Caco-2 (cell line): ENCODE data around the gene OGDH. TPM values are rescaled to one million over a fixed set of nuclear protein-coding genes. Genes with fewer than 3 reads are reported as not detected.

Experiments
- BruUV-seq: library from RNA; stranded (reverse); fragments of 400-500 nt; replicated peaks from 2 replicates; lab custom pipeline; 2021; lab: Mats Ljungman, UMichigan
- CTCF ChIA-PET: fragments of 300-600 bp; sonication (Branson Sonifier 250); formaldehyde crosslinking; loops from one replicate; lab custom pipeline; 2022; ENCODE audit warnings: antibody characterized with exemption; lab: Charles Lee
- POLR2A ChIA-PET: fragments of 300-600 bp; sonication (Branson Sonifier 250); formaldehyde crosslinking; loops from one replicate; lab custom pipeline; 2022; ENCODE audit warnings: antibody characterized with exemption; lab: Charles Lee
- DNase-seq, 2 experiments: peaks; one replicate each; pipeline versions ENCODE4 v3.0.0 to v3.0.0-alpha.2; 2020 to 2022
- H3K27me3 ChIP-seq: replicated peaks from 2 replicates; pipeline ENCODE4 v1.6.0; 2011; ENCODE audit warnings: low read length; ENCODE audit not compliant: control insufficient read depth, insufficient read depth
- H3K36me3 ChIP-seq: 2 replicates; pipeline ENCODE4 v1.5.1; 2011; ENCODE audit warnings: low read length; ENCODE audit not compliant: control insufficient read depth, insufficient read depth
- H3K4me1 ChIP-seq: fragments of 250-450 bp; sonication (Bioruptor Pico); 2 replicates; pipeline ENCODE4 v1.5.1; 2020; ENCODE audit warnings: mild to moderate bottlenecking
- H3K4me3 ChIP-seq: 2 replicates; pipeline ENCODE4 v1.5.1; 2011; ENCODE audit warnings: low read depth, mild to moderate bottlenecking, control low read depth, low read length
- H3K9me3 ChIP-seq: fragments of 250-450 bp; sonication (Bioruptor Pico); 2 replicates; pipeline ENCODE4 v1.5.1; 2020; ENCODE audit warnings: mild to moderate bottlenecking, moderate library complexity
- H3K27ac Mint-ChIP-seq: one replicate; pipeline ENCODE4 v1.8.0; 2022; ENCODE audit warnings: mixed read lengths; ENCODE audit not compliant: unreplicated experiment
- H3K27me3 Mint-ChIP-seq: one replicate; pipeline ENCODE4 v1.8.0; 2022; ENCODE audit warnings: mixed read lengths; ENCODE audit not compliant: insufficient read depth, unreplicated experiment
- H3K36me3 Mint-ChIP-seq: one replicate; pipeline ENCODE4 v1.8.0; 2022; ENCODE audit warnings: mild to moderate bottlenecking, mixed read lengths; ENCODE audit not compliant: insufficient read depth, unreplicated experiment
- H3K4me1 Mint-ChIP-seq: one replicate; pipeline ENCODE4 v1.8.0; 2022; ENCODE audit warnings: low read depth, mixed read lengths; ENCODE audit not compliant: unreplicated experiment
- H3K4me3 Mint-ChIP-seq: one replicate; pipeline ENCODE4 v1.8.0; 2022; ENCODE audit warnings: mild to moderate bottlenecking, moderate library complexity, mixed read lengths; ENCODE audit not compliant: unreplicated experiment
- H3K9me3 Mint-ChIP-seq: one replicate; pipeline ENCODE4 v1.8.0; 2022; ENCODE audit warnings: mixed read lengths; ENCODE audit not compliant: unreplicated experiment
- intact Hi-C: fragments of 100-400 bp; cut with micrococcal nuclease; formaldehyde crosslinking; loops from one replicate; pipeline ENCODE4 v1.10.0; 2022; ENCODE audit not compliant: unreplicated experiment
- total RNA-seq: library from RNA; stranded (reverse); gene quantifications from 2 replicates; pipeline ENCODE4 v1.2.3, GENCODE V29; 2022
- TF ChIP-seq, protein P1 (sequence below), 2 experiments: fragments of 200-600 bp in 1 of 2; IDR thresholded peaks; 1 replicate in 1 of 2; 2 replicates in 1 of 2; pipeline versions ENCODE4 v1.5.1 to v1.8.0; 2011 to 2022; ENCODE audit warnings: antibody characterized with exemption in 1 of 2, control low read depth in 1 of 2, inconsistent platforms in 1 of 2, low read depth in 1 of 2, low read length in 1 of 2, mild to moderate bottlenecking in 1 of 2, moderate library complexity in 1 of 2; ENCODE audit not compliant: insufficient read depth in 1 of 2, severe bottlenecking in 1 of 2, unreplicated experiment in 1 of 2

The OGDH gene
- total RNA-seq, 1 experiment from 2014 or later: 62.1 TPM

DNA sequence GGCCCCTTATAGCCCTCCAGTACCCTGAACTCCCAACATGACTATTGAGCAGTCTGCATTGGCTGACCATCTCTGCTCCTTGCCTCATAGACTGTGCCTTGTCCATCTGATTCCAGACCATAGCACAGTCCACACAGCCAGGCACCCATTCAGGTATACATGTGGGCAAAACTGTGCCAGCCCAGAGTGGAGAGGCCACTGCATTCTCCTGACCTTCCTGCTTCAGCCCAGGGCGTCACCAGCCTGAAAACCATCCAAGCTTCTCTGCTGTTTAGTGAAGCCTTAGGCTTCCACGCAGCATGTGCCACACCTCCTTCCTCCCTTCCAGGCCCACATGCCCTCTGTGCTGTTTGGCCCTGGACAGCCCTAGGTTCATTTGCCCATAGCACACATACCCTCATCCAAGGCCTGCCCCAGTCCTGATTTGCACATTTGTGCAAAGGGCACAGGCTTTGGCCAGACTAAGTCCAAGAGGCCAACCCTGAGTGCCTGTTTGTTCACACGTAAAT is 43.2 kb upstream of the OGDH start:
- H3K36me3 Mint-ChIP-seq: peaks cover 59% of the 10 kb centered on the region
- H3K4me1 ChIP-seq: peaks cover 27% of the 10 kb centered on the region
- no peaks in the 10 kb centered on the region for H3K27me3 Mint-ChIP-seq
- intact Hi-C loops: no loop called here
- H3K4me3 Mint-ChIP-seq: peak overlapping the region; percentile 19
- DNase-seq: no peak
- TF ChIP-seq, protein P1, sequence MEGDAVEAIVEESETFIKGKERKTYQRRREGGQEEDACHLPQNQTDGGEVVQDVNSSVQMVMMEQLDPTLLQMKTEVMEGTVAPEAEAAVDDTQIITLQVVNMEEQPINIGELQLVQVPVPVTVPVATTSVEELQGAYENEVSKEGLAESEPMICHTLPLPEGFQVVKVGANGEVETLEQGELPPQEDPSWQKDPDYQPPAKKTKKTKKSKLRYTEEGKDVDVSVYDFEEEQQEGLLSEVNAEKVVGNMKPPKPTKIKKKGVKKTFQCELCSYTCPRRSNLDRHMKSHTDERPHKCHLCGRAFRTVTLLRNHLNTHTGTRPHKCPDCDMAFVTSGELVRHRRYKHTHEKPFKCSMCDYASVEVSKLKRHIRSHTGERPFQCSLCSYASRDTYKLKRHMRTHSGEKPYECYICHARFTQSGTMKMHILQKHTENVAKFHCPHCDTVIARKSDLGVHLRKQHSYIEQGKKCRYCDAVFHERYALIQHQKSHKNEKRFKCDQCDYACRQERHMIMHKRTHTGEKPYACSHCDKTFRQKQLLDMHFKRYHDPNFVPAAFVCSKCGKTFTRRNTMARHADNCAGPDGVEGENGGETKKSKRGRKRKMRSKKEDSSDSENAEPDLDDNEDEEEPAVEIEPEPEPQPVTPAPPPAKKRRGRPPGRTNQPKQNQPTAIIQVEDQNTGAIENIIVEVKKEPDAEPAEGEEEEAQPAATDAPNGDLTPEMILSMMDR (IDR thresholded peaks at IDR 0.05; ENCODE audit: insufficient read depth in 1 of 2, low read depth in 1 of 2, low read length in 1 of 2, severe bottlenecking in 1 of 2, unreplicated experiment in 1 of 2): no peak
- peaks cover 20% of the 10 kb centered on the region for H3K4me1 Mint-ChIP-seq
- no peaks in the 10 kb centered on the region for H3K9me3 Mint-ChIP-seq
- H3K27ac Mint-ChIP-seq: peak overlapping the region; percentile 86
- H3K36me3 ChIP-seq: peaks cover 14% of the 10 kb centered on the region
- no peaks in the 10 kb centered on the region for H3K9me3 ChIP-seq
- no peak overlapping the region for H3K4me3 ChIP-seq
- no peaks in the 10 kb centered on the region for H3K27me3 ChIP-seq
- ChIA-PET CTCF (no interaction called here), POLR2A (no interaction called here)
- no TSS peak for BruUV-seq

GRCh38 chr7:44564606-44565005 is 41.8 kb upstream of the OGDH start:
- no peaks in the 10 kb centered on the region for H3K27me3 ChIP-seq
- POLR2A ChIA-PET: interaction anchor here (0.8 to 1.2 kb wide), 4 partner anchors 9 to 547 kb away, joined by 3 to 7 read pairs (median 4); partner anchors contain the start of gene DDX56
- H3K9me3 ChIP-seq: no peaks in the 10 kb centered on the region
- peaks cover 27% of the 10 kb centered on the region for H3K4me1 ChIP-seq
- Mint-ChIP-seq H3K4me3 (no peak overlapping the region), H3K36me3 (peaks cover 72% of the 10 kb centered on the region), H3K4me1 (peaks cover 20% of the 10 kb centered on the region), H3K27me3 (no peaks in the 10 kb centered on the region), H3K27ac (peak overlapping the region; percentile 86), H3K9me3 (no peaks in the 10 kb centered on the region)
- H3K4me3 ChIP-seq: no peak overlapping the region
- no peak for DNase-seq
- H3K36me3 ChIP-seq: peaks cover 17% of the 10 kb centered on the region
- CTCF ChIA-PET: interaction anchor here (0.6 to 2.5 kb wide), 4 partner anchors 8 to 216 kb away, joined by 3 to 10 read pairs (median 8); partner anchors contain the start of genes DDX56 and NUDCD3
- no TSS peak for BruUV-seq
- TF ChIP-seq, protein P1 (IDR thresholded peaks at IDR 0.05; ENCODE audit: insufficient read depth in 1 of 2, low read depth in 1 of 2, low read length in 1 of 2, severe bottlenecking in 1 of 2, unreplicated experiment in 1 of 2): no peak
- intact Hi-C loops: loop anchor here (1.0 kb wide), 1 partner anchor 74 kb away; the partner anchor contains the start of gene NUDCD3

DNA sequence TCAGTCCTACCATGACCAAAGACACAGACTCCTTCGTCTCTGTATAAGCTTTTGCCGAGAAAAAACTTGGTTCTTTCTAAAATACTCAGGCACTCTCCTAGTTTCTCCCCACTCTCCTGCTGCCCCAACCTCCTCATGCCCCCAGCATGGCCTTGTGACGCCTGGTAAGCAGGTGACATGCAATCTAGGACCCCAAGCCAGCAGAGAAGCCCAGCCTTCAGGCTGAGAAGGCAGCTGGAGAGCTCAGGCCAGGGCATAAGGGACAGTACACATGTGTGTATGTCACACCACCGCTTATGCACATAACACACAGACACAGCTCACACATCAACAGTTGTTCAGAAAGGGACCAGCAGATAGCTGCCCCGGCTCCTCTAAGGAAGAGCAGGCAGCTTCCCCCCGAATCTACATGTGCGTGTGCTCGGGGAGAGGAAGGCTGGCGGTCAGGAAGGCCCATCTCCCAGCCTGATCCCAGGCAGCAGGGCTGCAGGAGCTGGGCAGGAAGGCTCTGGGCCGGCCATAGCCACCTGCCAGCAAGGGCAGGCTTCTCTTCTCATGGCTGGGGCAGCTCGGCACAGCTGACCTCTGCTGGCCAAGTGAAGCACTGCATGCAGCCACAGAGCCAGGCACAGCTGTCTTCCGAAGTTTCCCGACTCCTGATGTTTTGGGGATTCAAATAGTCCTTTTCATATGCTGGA is 41.2 kb upstream of the OGDH start:
- peaks cover 27% of the 10 kb centered on the region for H3K4me1 ChIP-seq
- Mint-ChIP-seq H3K4me3 (no peak overlapping the region), H3K27me3 (no peaks in the 10 kb centered on the region), H3K36me3 (peaks cover 74% of the 10 kb centered on the region), H3K9me3 (no peaks in the 10 kb centered on the region), H3K4me1 (peaks cover 20% of the 10 kb centered on the region), H3K27ac (peak overlapping the region; percentile 82)
- intact Hi-C loops: loop anchor here (1.0 kb wide), 1 partner anchor 75 kb away; the partner anchor contains the start of gene NUDCD3
- H3K4me3 ChIP-seq: no peak overlapping the region
- ChIA-PET POLR2A (interaction anchor here (0.5 to 1.2 kb wide), 5 partner anchors 9 to 547 kb away, joined by 3 to 7 read pairs (median 3); partner anchors contain the start of gene DDX56), CTCF (interaction anchor here (0.5 to 2.5 kb wide), 11 partner anchors 9 to 434 kb away, joined by 3 to 10 read pairs (median 3); partner anchors contain the start of genes DDX56 and NUDCD3)
- H3K9me3 ChIP-seq: no peaks in the 10 kb centered on the region
- TF ChIP-seq, protein P1 (IDR thresholded peaks at IDR 0.05; ENCODE audit: insufficient read depth in 1 of 2, low read depth in 1 of 2, low read length in 1 of 2, severe bottlenecking in 1 of 2, unreplicated experiment in 1 of 2): peak; percentile 94 to 97
- H3K27me3 ChIP-seq: no peaks in the 10 kb centered on the region
- peaks cover 18% of the 10 kb centered on the region for H3K36me3 ChIP-seq
- DNase-seq: peak; percentile 65 to 79
- no TSS peak for BruUV-seq
